GM19324 (cell line): ENCODE measurements around the gene UCKL1.
"Not testable (repeated sequence)": the region's sequence is repeated elsewhere in the genome, so short reads cannot be mapped to it uniquely, and the experiment has no call there.

Source experiments
- ATAC-seq: cut with Tn5 transposase; IDR thresholded peaks from one replicate; pipeline ENCODE4 v1.9.1; 2021; ENCODE audit warnings: mild to moderate bottlenecking, moderate library complexity; ENCODE audit not compliant: unreplicated experiment, low FRiP score

Gene UCKL1

DNA sequence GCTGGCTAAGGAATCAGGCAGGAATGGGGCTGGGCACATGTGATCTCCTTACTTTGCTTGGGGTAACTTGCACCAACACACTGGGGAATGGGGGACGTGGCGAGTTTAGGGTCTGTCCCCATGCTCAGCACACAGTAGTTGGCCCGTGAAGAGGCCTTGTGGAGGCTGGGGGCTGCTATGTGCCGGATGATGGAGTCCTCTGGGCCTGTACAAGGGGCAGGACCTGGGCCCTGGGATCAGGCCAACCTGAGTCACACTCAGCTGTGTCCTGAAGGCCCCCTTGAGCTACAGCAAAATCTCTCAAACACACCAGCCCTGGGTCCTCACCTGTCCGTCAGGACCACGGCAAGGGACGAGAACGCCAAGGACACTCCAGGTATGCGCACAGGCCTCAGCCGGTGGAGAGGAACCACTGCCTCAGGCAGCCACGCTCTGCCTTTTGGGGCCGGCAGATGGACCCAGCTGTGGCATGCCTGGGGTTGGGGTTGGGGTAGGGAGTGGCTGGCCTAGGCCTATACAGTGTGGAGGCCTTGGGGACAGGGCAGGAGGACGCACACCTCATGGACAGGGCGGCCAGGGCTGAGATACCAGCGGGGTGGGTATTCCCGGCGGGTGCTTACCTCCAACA lies 11.1 kb downstream of the UCKL1 start:
- no peak for ATAC-seq

GRCh38 chr20:63944078-63944941 lies 11.9 kb downstream of the UCKL1 start:
- ATAC-seq: no peak

DNA sequence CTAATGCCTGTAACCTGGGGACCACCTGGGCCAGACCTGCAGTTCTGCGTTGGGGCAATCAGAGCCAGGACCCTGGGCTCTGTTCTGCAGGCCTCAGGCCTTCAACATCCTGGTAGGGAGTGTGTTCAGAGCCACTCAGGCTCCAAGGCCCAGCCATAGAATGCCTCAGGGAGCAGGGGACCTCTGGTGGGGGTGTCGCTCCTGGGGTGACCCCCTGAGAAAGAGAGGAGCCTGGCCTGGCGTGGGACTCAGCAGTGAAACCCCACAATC lies 12.5 kb downstream of the UCKL1 start:
- no peak for ATAC-seq

- no peak for ATAC-seq
Observed at GRCh38 chr20:63942969-63943807, 13.0 kb downstream of the UCKL1 start.

DNA sequence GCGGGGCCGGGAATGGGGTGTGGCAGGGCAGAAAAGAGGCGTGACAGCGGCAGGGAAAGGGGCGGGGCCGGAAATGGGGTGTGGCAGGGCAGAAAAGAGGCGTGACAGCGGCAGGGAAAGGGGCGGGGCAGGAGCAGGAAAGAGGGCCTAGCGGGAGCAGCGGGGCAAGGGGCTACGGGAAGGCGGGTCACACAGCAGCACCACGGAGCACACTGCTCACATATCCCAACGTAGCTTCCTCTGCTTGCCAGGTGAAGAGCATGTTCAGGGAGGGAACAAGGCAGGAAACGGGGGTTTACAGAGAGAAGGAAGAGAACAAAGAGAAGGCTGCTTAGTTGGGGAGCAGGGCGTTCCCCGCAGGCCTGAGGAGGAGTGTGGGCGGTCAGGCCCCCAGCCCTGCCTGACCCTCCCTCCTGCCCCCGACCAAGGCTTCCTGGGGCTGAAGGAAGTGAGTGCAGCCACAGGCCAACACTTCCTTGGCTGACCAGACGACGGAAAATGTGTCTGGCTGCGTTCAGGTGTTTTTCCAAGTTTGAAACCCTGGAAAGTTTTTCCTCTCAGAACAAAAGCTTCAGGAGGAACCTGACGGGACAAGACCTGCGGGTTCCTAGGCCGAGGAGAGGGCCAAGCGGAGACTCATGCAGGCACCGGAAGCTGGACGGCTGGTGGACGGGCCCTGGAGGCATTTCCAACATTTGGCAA lies 13.8 kb downstream of the UCKL1 start:
- ATAC-seq: no peak

GRCh38 chr20:63941282-63942081 lies 14.7 kb downstream of the UCKL1 start:
- ATAC-seq: no peak

- ATAC-seq: no peak
Observed at GRCh38 chr20:63940472-63941266, 15.5 kb downstream of the UCKL1 start.

- ATAC-seq: no peak
Observed at GRCh38 chr20:63940071-63940471, 16.1 kb downstream of the UCKL1 start.

DNA sequence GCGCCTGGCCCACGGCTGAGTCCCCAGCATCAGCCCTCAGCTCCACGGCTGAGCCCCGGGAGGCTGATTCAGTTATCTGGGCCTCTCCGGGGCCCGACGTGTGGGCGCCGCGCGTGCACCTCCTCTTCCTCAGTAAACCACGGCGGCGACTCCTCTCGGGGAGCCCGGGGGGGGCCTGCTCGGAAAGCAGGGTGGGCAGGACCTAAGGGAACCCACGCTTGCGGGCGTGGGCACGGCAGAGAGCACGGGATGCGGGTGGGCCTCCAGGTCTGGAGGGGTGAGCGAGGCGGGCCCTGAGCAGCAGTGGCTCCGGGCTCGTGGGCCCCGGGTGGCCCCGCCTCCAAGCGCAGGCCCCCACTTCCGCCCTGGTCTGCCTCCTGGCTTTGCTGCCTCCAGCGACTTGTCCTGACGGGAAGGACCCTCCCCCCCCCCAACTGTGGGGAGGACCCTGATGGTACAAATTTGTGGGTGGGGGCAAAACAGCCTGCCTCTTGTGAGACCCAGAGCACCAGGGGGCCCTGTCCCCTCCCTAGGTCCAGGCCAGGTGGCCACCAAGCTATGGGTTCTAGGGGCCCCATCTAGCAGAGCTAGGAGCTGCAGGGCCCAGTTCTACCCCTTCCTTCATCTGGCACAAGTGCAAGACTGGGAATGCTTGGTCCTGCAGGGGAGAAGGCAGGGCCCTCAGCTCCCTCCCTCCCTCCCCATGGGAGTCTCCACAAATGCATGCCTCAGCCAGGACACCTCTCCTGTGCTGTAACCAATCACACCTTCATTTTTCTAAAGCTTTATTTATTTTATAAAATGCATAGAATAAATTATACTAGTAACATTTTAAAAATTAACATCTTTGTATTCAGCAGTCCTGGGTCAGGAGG lies 16.9 kb downstream of the UCKL1 start:
- no peak for ATAC-seq

DNA sequence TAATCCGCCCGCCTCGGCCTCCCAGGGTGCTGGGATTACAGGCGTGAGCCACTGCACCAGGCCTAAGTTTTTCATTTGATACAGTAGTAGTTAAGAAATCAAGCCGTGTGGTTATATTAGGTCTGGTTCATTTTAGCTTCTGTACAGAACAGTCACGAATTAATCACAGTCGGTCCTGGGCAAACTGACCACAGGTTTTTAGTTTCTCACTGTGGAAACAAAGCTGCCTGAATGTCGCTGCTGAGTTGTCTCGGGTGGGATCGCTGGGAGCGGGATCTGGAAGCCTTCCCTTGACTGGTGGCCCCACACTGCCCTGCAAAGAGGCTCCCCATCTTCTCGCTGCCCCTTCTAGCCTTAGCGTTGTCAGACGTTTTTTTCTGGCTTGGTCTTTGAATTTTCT lies 18.6 kb downstream of the UCKL1 start:
- ATAC-seq: no peak

GRCh38 chr20:63935447-63935846 lies 20.8 kb downstream of the UCKL1 start:
- no peak for ATAC-seq

DNA sequence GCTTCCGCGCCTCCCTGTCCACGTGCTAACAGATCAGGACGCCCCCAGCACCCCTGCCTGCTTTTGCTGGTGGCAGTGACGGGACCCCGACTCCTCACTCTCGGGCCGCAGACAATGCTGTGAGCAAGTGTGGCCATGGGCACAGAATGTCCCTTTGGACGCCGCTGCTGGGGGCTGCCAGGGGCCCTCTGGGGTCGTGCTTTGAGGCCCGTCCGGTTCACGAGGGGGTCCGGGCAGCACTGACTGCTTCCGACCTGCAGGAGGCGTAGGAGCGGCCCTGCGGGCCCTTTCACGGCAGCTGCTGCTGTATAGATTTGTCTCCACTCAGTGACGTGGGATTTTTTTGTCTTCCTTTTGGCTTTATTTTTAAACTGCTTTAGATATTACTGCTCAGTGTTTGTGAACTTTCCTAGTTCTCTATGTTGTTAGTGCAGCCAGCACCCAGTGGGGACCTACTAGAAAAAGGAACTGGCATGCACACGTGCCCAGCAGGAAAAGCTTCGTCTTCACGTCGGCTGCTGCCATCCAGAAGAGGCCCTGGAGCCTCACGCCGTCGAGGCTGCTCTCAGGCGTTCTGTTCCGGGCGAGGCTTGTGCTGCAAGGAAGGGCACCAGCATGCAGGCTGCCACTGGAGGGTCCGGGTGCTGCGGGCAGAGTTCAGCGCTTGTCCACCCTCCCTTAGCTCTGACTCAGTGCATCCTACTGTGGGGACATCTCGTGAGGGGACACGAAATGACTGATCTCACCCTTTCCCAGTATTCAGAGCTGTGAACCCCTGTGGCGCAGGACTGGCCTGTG lies 21.7 kb downstream of the UCKL1 start:
- ATAC-seq: no peak

DNA sequence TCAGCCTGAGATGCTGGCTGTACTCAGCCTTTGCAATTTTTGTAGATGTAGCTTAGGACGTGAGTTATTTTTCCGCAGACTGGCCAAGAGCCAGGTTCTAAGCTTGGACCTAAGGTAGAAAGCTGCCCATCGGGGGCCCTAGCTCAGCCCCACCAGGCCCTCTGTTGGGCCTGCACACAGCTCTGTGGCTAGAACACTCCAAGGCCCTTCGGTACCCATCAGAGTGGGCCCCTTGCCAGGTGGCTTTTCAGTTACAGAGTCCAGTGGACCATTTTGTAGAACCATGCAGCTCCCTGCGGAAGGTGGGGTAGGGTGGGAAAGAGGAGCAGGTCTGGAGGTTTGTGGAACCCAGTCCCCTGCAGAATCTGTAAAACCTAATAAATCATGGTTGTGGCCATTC lies 22.6 kb downstream of the UCKL1 start:
- no peak for ATAC-seq

DNA sequence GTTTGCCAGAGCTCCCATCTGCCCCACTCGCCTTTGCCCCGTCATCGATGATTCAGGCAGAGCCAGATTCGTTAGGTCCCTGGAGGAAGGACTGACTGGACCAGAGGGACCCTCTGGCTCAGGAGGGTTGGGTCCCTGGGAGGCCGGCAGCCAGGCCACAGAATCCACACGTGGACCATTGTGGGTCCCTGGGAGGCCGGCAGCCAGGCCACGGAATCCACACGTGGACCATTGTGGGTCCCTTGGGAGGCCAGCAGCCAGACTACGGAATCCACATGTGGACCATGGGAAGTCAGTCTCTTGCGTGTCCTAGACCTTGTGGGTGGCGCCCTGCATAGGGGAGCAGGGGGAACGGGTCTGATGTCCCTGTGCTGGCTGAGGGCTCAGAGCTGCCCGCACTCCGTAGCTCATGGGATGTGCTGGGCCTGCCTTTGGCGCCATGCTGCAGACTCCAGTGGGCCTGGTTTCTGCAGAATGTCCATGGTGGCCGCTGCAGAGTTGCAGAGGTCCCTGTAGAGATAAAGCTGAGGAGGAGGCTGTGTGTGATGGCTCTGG lies 23.5 kb downstream of the UCKL1 start:
- ATAC-seq: no peak

DNA sequence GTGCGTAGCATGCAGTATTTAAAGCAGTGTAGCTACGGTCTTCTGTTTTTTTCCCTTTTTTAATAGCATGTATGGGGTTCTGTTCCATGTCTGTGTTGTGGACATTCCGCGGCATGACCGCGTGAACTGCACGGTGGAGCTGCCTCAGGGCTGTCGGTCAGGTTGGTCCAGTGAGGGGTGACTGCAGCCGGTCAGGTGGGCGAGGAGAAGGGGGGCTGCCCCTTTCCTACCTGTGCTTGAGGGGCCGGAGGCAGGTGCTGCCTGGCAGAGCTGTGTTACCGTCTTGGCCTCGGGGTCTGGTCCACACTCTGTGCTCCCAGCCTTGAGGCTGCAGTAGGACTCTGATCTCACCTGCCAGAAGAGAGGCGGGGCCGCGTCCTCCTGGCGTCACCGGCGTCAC lies 24.5 kb downstream of the UCKL1 start:
- no peak for ATAC-seq

GRCh38 chr20:63930971-63931553 lies 25.2 kb downstream of the UCKL1 start:
- ATAC-seq: no peak

- not testable (repeated sequence) for ATAC-seq
Observed at GRCh38 chr20:63929473-63929883, 26.7 kb downstream of the UCKL1 start.
